WERI-Rb-1 (cell line): ENCODE data around the gene KCTD17.
A peak's percentile ranks its signal among the peaks of the same experiment; 100 is the strongest.

Experiments
- DNase-seq: peaks from one replicate; pipeline ENCODE4 v3.0.0-alpha.2; 2020
- H3K27ac ChIP-seq: fragments of 250-450 bp; sonication (Bioruptor Pico); 2 replicates; pipeline ENCODE4 v1.5.1; 2020; ENCODE audit warnings: mild to moderate bottlenecking, moderate library complexity
- H3K27me3 ChIP-seq: fragments of 250-450 bp; sonication (Bioruptor Pico); 2 replicates; pipeline ENCODE4 v1.5.1; 2021; ENCODE audit warnings: mild to moderate bottlenecking, low read depth, moderate library complexity; ENCODE audit not compliant: insufficient read depth, severe bottlenecking
- H3K36me3 ChIP-seq: fragments of 250-450 bp; sonication (Bioruptor Pico); 2 replicates; pipeline ENCODE4 v1.5.1; 2020; ENCODE audit warnings: mild to moderate bottlenecking, moderate library complexity
- H3K4me3 ChIP-seq: 2 replicates; pipeline ENCODE4 v1.5.1; 2011; ENCODE audit warnings: low read depth, mild to moderate bottlenecking, control low read depth, low read length
- H3K9me3 ChIP-seq: fragments of 250-450 bp; sonication (Bioruptor Pico); 2 replicates; pipeline ENCODE4 v1.5.1; 2021; ENCODE audit warnings: mild to moderate bottlenecking, moderate library complexity; ENCODE audit not compliant: severe bottlenecking
- TF ChIP-seq, protein P1 (sequence below): IDR thresholded peaks from 2 replicates; pipeline ENCODE4 v1.5.1; 2011; ENCODE audit warnings: low read depth, mild to moderate bottlenecking, control low read depth, inconsistent platforms, low read length

KCTD17 gene

DNA sequence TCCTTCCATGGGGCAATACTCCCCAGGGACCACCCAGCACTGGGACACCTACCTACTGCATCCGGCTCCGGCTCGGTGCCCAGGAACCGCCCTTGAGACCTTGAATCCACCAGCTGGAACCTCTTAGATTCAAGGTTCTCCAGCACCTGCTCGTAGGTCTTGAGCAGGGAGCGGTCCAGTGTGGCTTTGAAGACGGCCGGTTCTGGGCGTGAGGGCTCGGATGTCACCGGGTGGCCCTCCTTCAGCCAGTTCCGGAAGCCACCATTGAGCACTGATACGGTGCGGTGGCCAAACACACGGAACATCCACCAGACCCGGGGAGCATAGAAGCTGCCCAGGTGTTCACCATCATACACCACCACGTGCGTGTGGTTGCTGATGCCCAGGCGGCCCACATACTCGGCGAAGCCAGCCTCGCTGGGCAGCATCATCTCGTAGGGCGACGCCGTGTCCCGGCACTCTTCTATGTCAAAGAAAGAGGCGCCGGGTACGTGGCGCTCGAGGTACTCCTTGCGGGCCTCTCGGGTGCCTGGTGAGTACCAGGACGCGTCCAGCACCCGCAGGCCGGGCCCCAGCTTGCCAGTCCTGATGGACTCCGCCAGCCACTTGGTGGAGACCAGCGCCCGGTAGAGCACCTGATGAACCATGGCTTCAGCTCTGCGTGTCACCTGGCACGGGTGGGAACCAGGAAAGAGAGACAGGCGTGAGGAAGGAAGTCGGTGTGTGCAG, 33.3 kb upstream of the KCTD17 start:
- Histone ChIP-seq H3K36me3 (no peaks in the 10 kb centered on the region; the same call in 1 of the 2 replicates), H3K4me3 (peak overlapping the region; percentile 80), H3K9me3 (no peaks in the 10 kb centered on the region), H3K27me3 (no peaks in the 10 kb centered on the region), H3K27ac (no peak overlapping the region)
- no peak for DNase-seq
- TF ChIP-seq, protein P1, sequence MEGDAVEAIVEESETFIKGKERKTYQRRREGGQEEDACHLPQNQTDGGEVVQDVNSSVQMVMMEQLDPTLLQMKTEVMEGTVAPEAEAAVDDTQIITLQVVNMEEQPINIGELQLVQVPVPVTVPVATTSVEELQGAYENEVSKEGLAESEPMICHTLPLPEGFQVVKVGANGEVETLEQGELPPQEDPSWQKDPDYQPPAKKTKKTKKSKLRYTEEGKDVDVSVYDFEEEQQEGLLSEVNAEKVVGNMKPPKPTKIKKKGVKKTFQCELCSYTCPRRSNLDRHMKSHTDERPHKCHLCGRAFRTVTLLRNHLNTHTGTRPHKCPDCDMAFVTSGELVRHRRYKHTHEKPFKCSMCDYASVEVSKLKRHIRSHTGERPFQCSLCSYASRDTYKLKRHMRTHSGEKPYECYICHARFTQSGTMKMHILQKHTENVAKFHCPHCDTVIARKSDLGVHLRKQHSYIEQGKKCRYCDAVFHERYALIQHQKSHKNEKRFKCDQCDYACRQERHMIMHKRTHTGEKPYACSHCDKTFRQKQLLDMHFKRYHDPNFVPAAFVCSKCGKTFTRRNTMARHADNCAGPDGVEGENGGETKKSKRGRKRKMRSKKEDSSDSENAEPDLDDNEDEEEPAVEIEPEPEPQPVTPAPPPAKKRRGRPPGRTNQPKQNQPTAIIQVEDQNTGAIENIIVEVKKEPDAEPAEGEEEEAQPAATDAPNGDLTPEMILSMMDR, result no peak

DNA sequence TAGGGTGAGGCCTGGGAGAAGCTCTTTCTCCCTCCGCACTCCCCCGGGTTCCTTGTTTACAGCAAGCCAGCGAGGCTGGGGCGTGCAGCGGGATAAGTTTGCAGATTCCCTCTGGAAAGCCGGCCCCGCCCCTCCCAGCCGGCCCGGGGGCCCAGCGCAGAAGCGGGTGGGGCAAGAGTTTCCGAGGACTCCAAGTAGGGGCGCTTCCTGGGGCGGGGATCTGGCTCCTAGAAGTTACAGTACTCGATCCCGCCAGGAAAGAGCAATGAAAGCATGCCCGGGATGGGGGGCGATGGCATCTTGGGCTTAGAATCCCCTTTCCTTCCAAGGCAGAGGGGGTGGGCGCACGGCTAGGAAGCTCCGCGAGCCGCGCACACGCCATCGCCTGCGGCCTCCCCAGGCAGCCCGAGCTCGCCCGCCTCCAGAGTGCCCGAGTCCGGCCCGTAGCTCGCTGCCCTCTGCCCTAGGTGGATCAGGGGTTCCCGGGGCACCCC, 32.7 kb upstream of the KCTD17 start:
- DNase-seq, result peak; percentile 74
- no peaks in the 10 kb centered on the region for H3K9me3 ChIP-seq
- H3K27ac ChIP-seq, result peak overlapping the region; percentile 75
- H3K4me3 ChIP-seq, result peak overlapping the region; percentile 80
- no peaks in the 10 kb centered on the region; the same call in 1 of the 2 replicates for H3K36me3 ChIP-seq
- H3K27me3 ChIP-seq, result no peaks in the 10 kb centered on the region
- TF ChIP-seq, protein P1, result no peak

DNA sequence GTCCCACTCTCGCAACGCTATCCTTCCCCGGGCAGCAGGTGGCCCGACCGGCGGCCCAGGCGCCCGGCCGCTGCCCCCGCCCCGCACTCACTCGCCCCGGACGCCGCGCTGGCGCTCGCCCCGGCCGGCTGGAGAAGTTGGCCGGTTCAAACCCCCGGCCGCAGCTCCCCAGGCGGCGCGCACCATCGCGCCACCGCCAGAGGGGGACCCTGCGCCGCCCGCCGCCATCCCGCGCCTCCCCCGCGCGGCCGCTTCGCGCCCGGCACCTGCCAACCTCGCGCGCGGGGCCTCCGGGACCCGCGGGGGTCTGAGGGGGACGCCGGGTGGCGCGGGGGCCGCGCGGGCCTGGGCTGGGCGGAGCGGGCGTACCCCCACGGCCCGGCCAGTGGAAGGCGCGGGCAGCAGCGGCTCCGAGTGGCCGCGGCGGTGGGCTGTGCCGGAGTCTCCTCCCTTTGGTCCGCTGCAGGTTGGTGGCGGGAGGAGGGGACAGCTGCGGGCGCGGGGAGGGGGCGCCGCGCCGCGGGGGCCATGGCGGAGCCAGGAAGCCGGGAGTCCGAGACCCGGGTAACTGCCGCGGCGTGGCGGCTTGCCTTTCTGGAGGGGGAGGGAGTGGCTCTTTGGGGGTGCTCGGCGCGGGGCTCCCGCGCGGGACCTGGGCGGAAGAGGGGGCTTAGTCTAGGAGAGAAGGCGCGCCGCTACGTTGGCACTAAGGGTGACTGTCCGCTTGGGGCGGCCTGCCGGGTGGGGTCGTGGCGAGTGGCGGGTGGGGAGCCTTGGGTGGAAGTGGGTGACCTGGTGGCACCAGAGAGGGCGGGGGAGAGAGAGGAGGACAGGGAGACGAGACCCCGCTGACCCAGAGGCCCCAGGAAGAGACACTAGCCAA, 32.0 kb upstream of the KCTD17 start, which contains the start of the genes MPST and TST:
TSS of gene MPST (plus strand) at position 434 of the 883 bp plus-strand sequence. CDS start at position 529, 95 bp downstream.
TSS of gene TST (minus strand) at position 139 of the 883 bp plus-strand sequence. CDS start 715 bp downstream, outside the sequence.
- peak within 1 kb of the TSS; percentile 80 for H3K4me3 ChIP-seq
- TF ChIP-seq, protein P1, result no peak
- peaks cover under 1% of the 10 kb centered on the region for H3K36me3 ChIP-seq
- peak; percentile 85 for DNase-seq
- peak within 1 kb of the TSS; percentile 88 for H3K27ac ChIP-seq
- H3K9me3 ChIP-seq, result no peaks in the 10 kb centered on the region
- H3K27me3 ChIP-seq, result no peaks in the 10 kb centered on the region

DNA sequence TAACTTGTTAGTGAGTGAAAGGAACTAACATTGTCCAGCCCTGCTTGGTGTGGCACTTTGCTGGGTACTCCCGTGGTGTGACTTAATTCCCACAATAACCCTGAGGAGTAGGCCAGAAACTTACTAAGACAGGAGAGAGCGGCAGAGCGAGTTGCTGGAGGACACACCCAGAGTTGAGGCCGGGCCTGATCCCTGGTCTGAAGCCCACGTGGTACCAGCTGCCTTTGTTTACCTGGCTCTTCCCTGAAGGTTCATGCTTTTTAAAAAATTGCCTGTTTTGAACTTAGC, 31.4 kb upstream of the KCTD17 start:
- Histone ChIP-seq H3K4me3 (peak overlapping the region; percentile 78), H3K9me3 (no peaks in the 10 kb centered on the region), H3K27me3 (no peaks in the 10 kb centered on the region), H3K36me3 (peaks cover 6% of the 10 kb centered on the region), H3K27ac (peak overlapping the region; percentile 88)
- DNase-seq, result no peak
- TF ChIP-seq, protein P1, result no peak

DNA sequence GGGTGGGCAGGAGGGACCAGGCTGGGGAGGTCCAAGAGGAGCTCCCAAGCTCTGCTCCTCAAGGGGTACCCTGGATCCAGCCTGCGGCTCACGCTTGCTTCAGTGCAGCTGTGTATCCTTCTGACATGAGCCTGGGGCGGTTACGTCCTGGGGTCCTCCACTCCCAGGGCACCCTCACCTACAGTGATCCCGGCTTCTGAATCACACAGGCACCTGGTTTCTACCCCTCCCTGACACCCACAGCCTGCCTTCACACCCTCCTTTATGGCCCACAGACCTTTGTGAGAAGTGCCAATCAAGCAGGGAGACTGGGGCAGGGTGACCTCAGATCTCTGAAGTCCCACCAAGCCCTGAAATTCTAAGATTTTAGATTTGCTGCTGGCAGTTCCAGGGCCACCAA, 30.5 kb upstream of the KCTD17 start:
- H3K4me3 ChIP-seq, result no peak overlapping the region
- H3K36me3 ChIP-seq, result peaks cover 15% of the 10 kb centered on the region
- no peak for DNase-seq
- TF ChIP-seq, protein P1, result no peak
- no peaks in the 10 kb centered on the region for H3K9me3 ChIP-seq
- no peak overlapping the region for H3K27ac ChIP-seq
- no peaks in the 10 kb centered on the region for H3K27me3 ChIP-seq
